Psoas muscle (tissue), 8 donors: ENCODE measurements around the gene PDE6G. TPM values are rescaled to one million over a fixed set of nuclear protein-coding genes. Genes with fewer than 3 reads are reported as not detected.

Experiments used
- ATAC-seq, 4 donors: fragments of 200-7000 bp; cut with Tn5 transposase; one replicate each; pipeline ENCODE4 v1.9.1; 2020; ENCODE audit warnings: moderate library complexity in 3 of 4, mild to moderate bottlenecking in 2 of 4
- DNase-seq, 2 donors: peaks; one replicate each; pipeline ENCODE4 v3.0.0-alpha.2; 2020
- H3K27ac ChIP-seq: fragments of 200-600 bp; one replicate; pipeline ENCODE4 v1.8.0; 2022
- H3K27me3 ChIP-seq, 3 donors: fragments of 200-600 bp in 1 of 3; one replicate each; pipeline versions ENCODE4 v1.6.1 to v1.8.0; 2013 to 2022; ENCODE audit warnings: low read length in 2 of 3, mild to moderate bottlenecking in 2 of 3, moderate library complexity in 1 of 3; ENCODE audit not compliant: insufficient read depth in 3 of 3
- H3K36me3 ChIP-seq, 2 donors: fragments of 200-600 bp in 1 of 2; one replicate each; pipeline versions ENCODE4 v1.6.1 to v1.8.0; 2013 to 2022; ENCODE audit warnings: low read depth in 1 of 2, mild to moderate bottlenecking in 1 of 2, moderate library complexity in 1 of 2; ENCODE audit not compliant: insufficient read depth in 1 of 2
- H3K4me1 ChIP-seq: fragments of 200-600 bp; one replicate; pipeline ENCODE4 v1.8.0; 2022
- H3K4me3 ChIP-seq: fragments of 200-600 bp; one replicate; pipeline ENCODE4 v1.8.0; 2022; ENCODE audit warnings: mild to moderate bottlenecking
- H3K9me3 ChIP-seq: fragments of 200-600 bp; one replicate; pipeline ENCODE4 v1.8.0; 2022
- CTCF ChIP-seq: fragments of 200-600 bp; IDR thresholded peaks from one replicate; pipeline ENCODE4 v1.8.0; 2022; ENCODE audit warnings: antibody characterized with exemption
- WGBS, 3 donors: extraction: QIAGEN DNeasy Blood & Tissue Kit; methylation state at CpG; one replicate each; pipeline versions ENCODE4 v1.1.6 to v1.1.7; 2013; 5-methylcytosine and 5-hydroxymethylcytosine counted together
- intact Hi-C, 2 donors: fragments of 100-400 bp; cut with DNase I; formaldehyde crosslinking; loops; one replicate each; pipeline versions ENCODE4 v1.11.0 to v1.14.2; 2022
- polyA plus RNA-seq, 3 donors: library from polyadenylated mRNA; stranded (reverse); fragments of 200-250 nt; gene quantifications; one replicate each; pipeline ENCODE4 v1.2.3, GENCODE V29; 2013
- total RNA-seq, 4 donors: library from RNA; stranded (reverse); fragmentation: NEBNext Ultra II Directional in 2 of 4; extraction: Animal tissue kit (Norgen Biotek cat#: 25700) in 2 of 4; gene quantifications; one replicate each; pipeline versions ENCODE4 v1.2.1 to v1.2.4, GENCODE V29; 2021 to 2023
- donor health status: healthy with polysubstance abuse.
- donor health status: DM: no; HTN: no; CAD: no; lungs with moderate emphysema.
- donor health status: Bipolar disorder and iron deficiency.
- donor health status: healthy.
- donor health status: DM: yes; HTN: yes; CAD: no.
- donor health status: DM: no; HTN: no; CAD: no.
- donor health status: DM: no; HTN: no; CAD: no.
- donor health status: DM: yes; HTN: yes; CAD: no.

The PDE6G gene
- total and polyA plus RNA-seq, 7 donors, result 0.25 to 1.5 (median 0.60) TPM; not detected in 3

GRCh38 chr17:81636505-81637288, 19.6 kb downstream of the PDE6G start, which contains the start of the genes NPLOC4 and TSPAN10:
Gene NPLOC4 (minus strand): TSS chr17:81637112. CDS start chr17:81636930, 182 bp downstream.
Gene TSPAN10 (plus strand): TSS chr17:81637196. CDS start chr17:81642413, 5,217 bp downstream.
- intact Hi-C loops, result loop anchor here (2.0 to 5.0 kb wide), 2 partner anchors 30 to 46 kb away; partner anchors contain the start of genes CCDC137 (in 2 of the 2), OXLD1 (in 2 of the 2), ARL16 (in 1 of the 2) and HGS (in 1 of the 2)
- peaks cover 0 to 19% of the 10 kb centered on the region in 2 donors for H3K36me3 ChIP-seq
- WGBS, 3 donors, result 0% methylated on average over 50 to 77 of the region's 77 CpGs
- no peak for TF ChIP-seq CTCF
- no peaks in the 10 kb centered on the region for H3K9me3 ChIP-seq
- DNase-seq (peak; percentile 87 to 91), ATAC-seq (peak; percentile 73 to 80 (median 77))
- H3K27me3 ChIP-seq, result no peaks in the 10 kb centered on the region
- peak within 1 kb of the TSS; percentile 95 for H3K27ac ChIP-seq
- H3K4me1 ChIP-seq, result peaks cover 40% of the 10 kb centered on the region
- H3K4me3 ChIP-seq, result peak within 1 kb of the TSS; percentile 94

DNA sequence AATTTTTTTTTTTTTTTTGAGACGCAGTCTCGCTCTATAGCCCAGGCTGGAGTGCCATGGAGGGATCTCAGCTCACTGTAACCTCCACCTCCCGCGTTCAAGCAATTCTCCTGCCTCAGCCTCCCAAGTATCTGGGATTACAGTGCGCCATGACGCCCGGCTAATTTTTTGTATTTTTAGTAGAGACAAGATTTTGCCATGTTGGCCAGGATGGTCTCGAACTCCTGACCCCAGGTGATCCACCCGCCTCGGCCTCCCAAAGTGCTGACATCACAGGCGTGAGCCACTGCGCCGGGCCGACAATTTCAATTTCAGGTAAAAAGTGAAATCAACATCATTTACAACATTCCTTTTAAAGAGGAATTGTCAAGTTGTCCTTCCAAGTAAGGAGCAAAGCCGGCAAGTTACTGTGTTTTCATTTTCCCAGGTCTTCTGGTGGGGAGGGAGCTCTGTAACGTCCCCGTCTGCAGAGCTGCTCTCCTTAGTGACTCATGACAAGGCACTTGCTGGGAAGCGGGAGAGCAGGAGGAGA, 20.3 kb downstream of the PDE6G start:
- H3K36me3 ChIP-seq, result peaks cover 0 to 26% of the 10 kb centered on the region in 2 donors
- H3K9me3 ChIP-seq, result no peaks in the 10 kb centered on the region
- WGBS, 3 donors, result 27 to 33% (median 29%) methylated on average over 18 of the region's 18 CpGs
- TF ChIP-seq CTCF, result no peak
- H3K4me1 ChIP-seq, result peaks cover 42% of the 10 kb centered on the region
- H3K4me3 ChIP-seq, result peak overlapping the region; percentile 94
- intact Hi-C loops, result loop anchor here (2.0 to 5.0 kb wide), 2 partner anchors 31 to 46 kb away; partner anchors contain the start of genes CCDC137 (in 2 of the 2), OXLD1 (in 2 of the 2), ARL16 (in 1 of the 2) and HGS (in 1 of the 2)
- peak overlapping the region; percentile 95 for H3K27ac ChIP-seq
- DNase-seq (no peak), ATAC-seq (peak; percentile 66 to 76 (median 72))
- no peaks in the 10 kb centered on the region for H3K27me3 ChIP-seq

DNA sequence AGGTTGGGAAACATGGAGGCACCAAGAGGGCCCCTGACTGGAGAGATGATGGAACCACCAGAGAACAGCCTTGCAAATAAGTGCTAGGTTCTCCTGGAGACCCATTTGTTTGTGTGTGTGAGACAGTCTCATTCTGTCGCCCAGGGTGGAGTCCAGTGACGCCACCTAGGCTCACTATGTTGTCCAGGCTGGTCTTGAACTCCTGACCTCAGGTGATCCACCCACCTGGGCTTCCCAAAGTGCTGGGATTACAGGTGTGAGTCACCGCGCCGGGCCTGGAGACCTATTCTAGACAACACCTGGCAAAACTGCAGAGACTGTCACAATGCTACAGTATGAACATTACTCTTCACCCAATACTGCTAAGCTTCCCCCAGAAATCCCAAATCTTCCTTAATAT, 20.9 kb downstream of the PDE6G start:
- Histone ChIP-seq H3K4me3 (peak overlapping the region; percentile 94), H3K27ac (peak overlapping the region; percentile 95)
- intact Hi-C loops, result loop anchor here in 1 of 2 donors (5.0 kb wide), 1 partner anchor 47 kb away; the partner anchor contains the start of genes ARL16 and HGS

GRCh38 chr17:81631482-81631881, 24.9 kb downstream of the PDE6G start:
- WGBS, 3 donors, result 65 to 86% (median 71%) methylated on average over 7 of the region's 7 CpGs
- Histone ChIP-seq H3K9me3 (no peaks in the 10 kb centered on the region), H3K4me3 (no peak overlapping the region), H3K27ac (no peak overlapping the region), H3K4me1 (peaks cover 45% of the 10 kb centered on the region), H3K36me3 (peaks cover 0 to 71% of the 10 kb centered on the region in 2 donors), H3K27me3 (no peaks in the 10 kb centered on the region)
- intact Hi-C loops, result no loop called here
- ATAC-seq (no peak), DNase-seq (no peak)
- no peak for TF ChIP-seq CTCF

More for the DNA sequence above, 20.9 kb downstream of the PDE6G start:
- no peaks in the 10 kb centered on the region for H3K9me3 ChIP-seq
- DNase-seq (no peak), ATAC-seq (peak; percentile 12 to 29 (median 21))
- H3K36me3 ChIP-seq, result peaks cover 0 to 31% of the 10 kb centered on the region in 2 donors
- 75 to 82% (median 78%) methylated on average over 5 of the region's 5 CpGs for WGBS, 3 donors
- no peaks in the 10 kb centered on the region for H3K27me3 ChIP-seq
- TF ChIP-seq CTCF, result no peak
- H3K4me1 ChIP-seq, result peaks cover 46% of the 10 kb centered on the region
